HepG2 (cell line): ENCODE results near the gene MACROD2. TPM values are rescaled to one million over a fixed set of nuclear protein-coding genes. Genes with fewer than 3 reads are reported as not detected.

Source experiments
- ATAC-seq: fragments of 200-7000 bp; cut with Tn5 transposase; 3 replicates; pipeline ENCODE4 v1.9.1; 2020; ENCODE audit warnings: mild to moderate bottlenecking, moderate library complexity
- BruUV-seq: library from RNA; stranded (reverse); fragments of 400-500 nt; replicated peaks from 2 replicates; lab custom pipeline; 2021; lab: Mats Ljungman, UMichigan
- CTCF ChIA-PET: fragments of 300-600 bp; formaldehyde crosslinking; extraction: SDS; loops from one replicate; lab custom pipeline; 2021; ENCODE audit warnings: low total read pairs, inconsistent platforms, low intra/inter-chr PET ratio; lab: Yijun Ruan, JAX
- POLR2A ChIA-PET: fragments of 350-600 bp; sonication (Branson Sonifier 250); formaldehyde crosslinking; loops from one replicate; lab custom pipeline; 2020; ENCODE audit warnings: antibody characterized with exemption, inconsistent platforms; lab: Yijun Ruan, JAX
- DNase-seq: peaks from one replicate; pipeline ENCODE4 v3.0.0-alpha.2; 2015; ENCODE audit warnings: low spot score
- FAIRE-seq: peaks from 3 replicates; lab custom pipeline; 2011; peaks lifted over from hg19 to GRCh38; lab: Jason Lieb, UNC
- H2AFZ ChIP-seq: one replicate; pipeline ENCODE4 v1.6.1; 2011; ENCODE audit warnings: low read length, inconsistent platforms
- H3K27ac ChIP-seq: fragments of 300-600 bp; 3 replicates; pipeline ENCODE4 v1.8.0; 2011; ENCODE audit warnings: mixed run types, mild to moderate bottlenecking, mixed read lengths, low read length, inconsistent platforms; ENCODE audit not compliant: insufficient read depth; ENCODE audit errors: extremely low read length
- H3K27me3 ChIP-seq, 2 experiments: fragments of 200-600 bp in 1 of 2; 2 replicates in 1 of 2; 3 replicates in 1 of 2; pipeline versions ENCODE4 v1.6.0 to v1.8.0; 2011; ENCODE audit warnings: low read length in 2 of 2, mild to moderate bottlenecking in 2 of 2, moderate library complexity in 2 of 2, inconsistent platforms in 1 of 2; ENCODE audit not compliant: insufficient read depth in 2 of 2, control insufficient read depth in 1 of 2
- H3K36me3 ChIP-seq, 2 experiments: fragments of 200-600 bp in 1 of 2; replicated peaks in 1 of 2; 2 replicates in 1 of 2; 3 replicates in 1 of 2; pipeline versions ENCODE4 v1.5.1 to v1.8.0; 2011; ENCODE audit warnings: low read length in 2 of 2, inconsistent platforms in 1 of 2; ENCODE audit not compliant: insufficient read depth in 2 of 2, control insufficient read depth in 1 of 2
- H3K4me1 ChIP-seq: 2 replicates; pipeline ENCODE4 v1.5.1; 2012; ENCODE audit warnings: low read length, inconsistent platforms; ENCODE audit not compliant: insufficient read depth
- H3K4me2 ChIP-seq: 2 replicates; pipeline ENCODE4 v1.6.0; 2011; ENCODE audit warnings: low read depth, low read length, inconsistent platforms
- H3K4me3 ChIP-seq, 3 experiments: fragments of 200-600 bp in 1 of 3; sonication (generic), shearing (Covaris generic) in 1 of 3; replicated peaks in 1 of 3; 2 replicates each; pipeline ENCODE4 v1.5.1; 2011 to 2016; ENCODE audit warnings: low read length in 3 of 3, inconsistent platforms in 2 of 3, low read depth in 2 of 3, mild to moderate bottlenecking in 2 of 3, control low read depth in 1 of 3, mixed read lengths in 1 of 3; ENCODE audit not compliant: insufficient read depth in 1 of 3
- H3K79me2 ChIP-seq: one replicate; pipeline ENCODE4 v1.6.1; 2011; ENCODE audit warnings: low read length, inconsistent platforms; ENCODE audit not compliant: insufficient read depth
- H3K9ac ChIP-seq: 2 replicates; pipeline ENCODE4 v1.6.0; 2011; ENCODE audit warnings: mild to moderate bottlenecking, low read depth, low read length, inconsistent platforms; ENCODE audit not compliant: insufficient read depth
- H3K9me3 ChIP-seq: 2 replicates; pipeline ENCODE4 v1.5.1; 2012; ENCODE audit warnings: mild to moderate bottlenecking, low read length
- H4K20me1 ChIP-seq: 2 replicates; pipeline ENCODE4 v1.6.0; 2011; ENCODE audit warnings: inconsistent platforms, mild to moderate bottlenecking, low read length, moderate library complexity; ENCODE audit not compliant: insufficient read depth
- HOXD1 ChIP-seq: sonication (generic); formaldehyde crosslinking; IDR thresholded peaks from 2 replicates; pipeline ENCODE4 v1.5.0; 2020; ENCODE audit warnings: missing genetic modification reagents
- NFKB2 ChIP-seq: sonication (generic); formaldehyde crosslinking; IDR thresholded peaks from 2 replicates; pipeline ENCODE4 v1.4.0; 2020; ENCODE audit warnings: missing genetic modification reagents, borderline replicate concordance
- NONO ChIP-seq, 2 experiments: fragments of 450-650 bp in 1 of 2; sonication (generic) in 1 of 2; formaldehyde crosslinking in 1 of 2; IDR thresholded peaks in 1 of 2; conservative IDR thresholded peaks in 1 of 2; 2 replicates each; pipeline versions ENCODE4 v1.6.1 to v1.8.0; 2017 to 2022; ENCODE audit warnings: mild to moderate bottlenecking in 1 of 2, missing genetic modification reagents in 1 of 2, moderate library complexity in 1 of 2
- SAP130 ChIP-seq: IDR thresholded peaks from 2 replicates; pipeline ENCODE4 v1.6.1; 2016; ENCODE audit warnings: low read depth
- TCF12 ChIP-seq, 2 experiments: fragments of 450-650 bp in 1 of 2; sonication (generic) in 1 of 2; formaldehyde crosslinking in 1 of 2; IDR thresholded peaks; 2 replicates each; pipeline versions ENCODE4 v1.6.1 to v1.8.0; 2017 to 2022; ENCODE audit warnings: antibody characterized with exemption in 1 of 2, mild to moderate bottlenecking in 1 of 2, missing genetic modification reagents in 1 of 2, moderate library complexity in 1 of 2
- ZEB1 ChIP-seq: IDR thresholded peaks from 2 replicates; pipeline ENCODE4 v1.6.1; 2012; ENCODE audit warnings: mild to moderate bottlenecking, low read depth, inconsistent platforms; ENCODE audit not compliant: insufficient replicate concordance
- ZNF34 ChIP-seq: sonication (generic); formaldehyde crosslinking; IDR thresholded peaks from 2 replicates; pipeline ENCODE4 v1.4.0; 2020; ENCODE audit warnings: mild to moderate bottlenecking, missing genetic modification reagents, borderline replicate concordance
- in situ Hi-C: cut with HindIII; loops from 2 replicates; pipeline ENCODE4 v1.10.0; 2017; ENCODE audit warnings: low pct_unique_long_range_greater_than_20kb; ENCODE audit not compliant: extremely low pct_ligation_motif_present
- intact Hi-C: fragments of 100-400 bp; cut with micrococcal nuclease; formaldehyde crosslinking; loops from one replicate; pipeline ENCODE4 v1.10.0; 2022; ENCODE audit not compliant: unreplicated experiment
- polyA plus RNA-seq, 8 experiments: library from polyadenylated mRNA; depleted of rRNA in 3 of 8; stranded (reverse) in 7 of 8; unstranded in 1 of 8; fragments of >200 nt; fragmentation: Illumina TruSeq in 4 of 8; extraction: Trizol in 4 of 8; gene quantifications; 2 replicates each; pipeline versions ENCODE4 v1.2.1 to v1.2.3, GENCODE V29; 2011 to 2016; ENCODE audit warnings: low read depth in 4 of 8, missing spikeins in 1 of 8, mixed read lengths in 1 of 8; ENCODE audit not compliant: insufficient read depth in 1 of 8
- total RNA-seq, 5 experiments: library from RNA; depleted of rRNA; stranded (reverse); fragments of >200 nt; fragmentation: Illumina TruSeq; extraction: Trizol; gene quantifications; 2 replicates each; pipeline ENCODE4 v1.2.3, GENCODE V29; 2016; ENCODE audit warnings: low read depth in 1 of 5
- TF ChIP-seq, protein P1 (sequence below): sonication (generic); formaldehyde crosslinking; IDR thresholded peaks from 2 replicates; pipeline ENCODE4 v1.5.1; 2020; ENCODE audit warnings: missing genetic modification reagents, mild to moderate bottlenecking, borderline replicate concordance
- TF ChIP-seq, protein P2 (sequence below): sonication (generic); formaldehyde crosslinking; IDR thresholded peaks from 2 replicates; pipeline ENCODE4 v1.4.0; 2020; ENCODE audit warnings: low read depth, mild to moderate bottlenecking, missing genetic modification reagents
- TF ChIP-seq, protein P3 (sequence below): sonication (generic); formaldehyde crosslinking; IDR thresholded peaks from 2 replicates; pipeline ENCODE4 v1.5.0; 2020; ENCODE audit warnings: mild to moderate bottlenecking, missing genetic modification reagents, moderate library complexity
- TF ChIP-seq, protein P4 (sequence below): IDR thresholded peaks from 2 replicates; pipeline ENCODE4 v1.6.1; 2016

MACROD2 gene
- total and polyA plus RNA-seq, 2 of the 13 experiments (the other 11 are each of a cell fraction or from before 2014, with no cell fraction given), result 0.13 to 0.51 TPM

DNA sequence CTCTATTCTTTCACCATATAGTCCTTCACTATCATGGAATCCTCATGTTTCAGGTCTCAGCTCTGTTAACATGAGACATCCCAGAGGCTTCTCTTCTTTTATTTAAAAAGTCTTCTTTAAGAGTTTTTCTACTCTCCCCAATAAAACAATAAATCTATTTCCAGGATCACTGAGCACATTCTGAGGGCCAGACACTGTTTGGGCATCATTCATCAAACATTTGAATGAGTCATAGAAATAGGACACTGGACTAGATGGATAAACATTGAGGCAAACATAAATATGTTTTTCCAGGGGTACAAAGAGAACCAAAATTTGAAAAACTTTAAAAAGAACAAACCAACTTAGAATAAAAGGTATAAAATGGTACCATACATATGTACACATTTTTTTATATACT, 2023.6 kb downstream of the MACROD2 start:
- no peak for ATAC-seq
- Histone ChIP-seq H3K36me3 (no peaks in the 10 kb centered on the region), H2AFZ (no peak overlapping the region), H3K4me1 (no peaks in the 10 kb centered on the region), H3K9ac (no peak overlapping the region), H3K4me3 (no peak overlapping the region), H3K9me3 (peaks cover 77% of the 10 kb centered on the region), H4K20me1 (no peaks in the 10 kb centered on the region), H3K4me2 (no peak overlapping the region), H3K27ac (no peak overlapping the region), H3K79me2 (no peaks in the 10 kb centered on the region), H3K27me3 (no peaks in the 10 kb centered on the region)
- in situ Hi-C loops (no loop called here), intact Hi-C loops (no loop called here)
- ChIA-PET POLR2A (no interaction called here), CTCF (no interaction called here)
- TF ChIP-seq NONO (IDR thresholded peaks at IDR 0.05) (no peak), NONO (CRISPR knock-in tag; conservative IDR thresholded peaks at IDR 0.05) (no peak), ZEB1 (no peak), HOXD1 (CRISPR knock-in tag) (no peak), NFKB2 (no peak), ZNF34 (no peak), SAP130 (CRISPR knock-in tag) (no peak), TCF12 (IDR thresholded peaks at IDR 0.05) (no peak), TCF12 (CRISPR knock-in tag; IDR thresholded peaks at IDR 0.05) (no peak)
- TF ChIP-seq, protein P1, sequence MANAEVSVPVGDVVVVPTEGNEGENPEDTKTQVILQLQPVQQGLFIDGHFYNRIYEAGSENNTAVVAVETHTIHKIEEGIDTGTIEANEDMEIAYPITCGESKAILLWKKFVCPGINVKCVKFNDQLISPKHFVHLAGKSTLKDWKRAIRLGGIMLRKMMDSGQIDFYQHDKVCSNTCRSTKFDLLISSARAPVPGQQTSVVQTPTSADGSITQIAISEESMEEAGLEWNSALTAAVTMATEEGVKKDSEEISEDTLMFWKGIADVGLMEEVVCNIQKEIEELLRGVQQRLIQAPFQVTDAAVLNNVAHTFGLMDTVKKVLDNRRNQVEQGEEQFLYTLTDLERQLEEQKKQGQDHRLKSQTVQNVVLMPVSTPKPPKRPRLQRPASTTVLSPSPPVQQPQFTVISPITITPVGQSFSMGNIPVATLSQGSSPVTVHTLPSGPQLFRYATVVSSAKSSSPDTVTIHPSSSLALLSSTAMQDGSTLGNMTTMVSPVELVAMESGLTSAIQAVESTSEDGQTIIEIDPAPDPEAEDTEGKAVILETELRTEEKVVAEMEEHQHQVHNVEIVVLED (CRISPR knock-in tag), result no peak
- TF ChIP-seq, protein P2, sequence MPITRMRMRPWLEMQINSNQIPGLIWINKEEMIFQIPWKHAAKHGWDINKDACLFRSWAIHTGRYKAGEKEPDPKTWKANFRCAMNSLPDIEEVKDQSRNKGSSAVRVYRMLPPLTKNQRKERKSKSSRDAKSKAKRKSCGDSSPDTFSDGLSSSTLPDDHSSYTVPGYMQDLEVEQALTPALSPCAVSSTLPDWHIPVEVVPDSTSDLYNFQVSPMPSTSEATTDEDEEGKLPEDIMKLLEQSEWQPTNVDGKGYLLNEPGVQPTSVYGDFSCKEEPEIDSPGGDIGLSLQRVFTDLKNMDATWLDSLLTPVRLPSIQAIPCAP (CRISPR knock-in tag), result no peak
- TF ChIP-seq, protein P3, sequence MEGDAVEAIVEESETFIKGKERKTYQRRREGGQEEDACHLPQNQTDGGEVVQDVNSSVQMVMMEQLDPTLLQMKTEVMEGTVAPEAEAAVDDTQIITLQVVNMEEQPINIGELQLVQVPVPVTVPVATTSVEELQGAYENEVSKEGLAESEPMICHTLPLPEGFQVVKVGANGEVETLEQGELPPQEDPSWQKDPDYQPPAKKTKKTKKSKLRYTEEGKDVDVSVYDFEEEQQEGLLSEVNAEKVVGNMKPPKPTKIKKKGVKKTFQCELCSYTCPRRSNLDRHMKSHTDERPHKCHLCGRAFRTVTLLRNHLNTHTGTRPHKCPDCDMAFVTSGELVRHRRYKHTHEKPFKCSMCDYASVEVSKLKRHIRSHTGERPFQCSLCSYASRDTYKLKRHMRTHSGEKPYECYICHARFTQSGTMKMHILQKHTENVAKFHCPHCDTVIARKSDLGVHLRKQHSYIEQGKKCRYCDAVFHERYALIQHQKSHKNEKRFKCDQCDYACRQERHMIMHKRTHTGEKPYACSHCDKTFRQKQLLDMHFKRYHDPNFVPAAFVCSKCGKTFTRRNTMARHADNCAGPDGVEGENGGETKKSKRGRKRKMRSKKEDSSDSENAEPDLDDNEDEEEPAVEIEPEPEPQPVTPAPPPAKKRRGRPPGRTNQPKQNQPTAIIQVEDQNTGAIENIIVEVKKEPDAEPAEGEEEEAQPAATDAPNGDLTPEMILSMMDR (CRISPR knock-in tag), result no peak
- TF ChIP-seq, protein P4, sequence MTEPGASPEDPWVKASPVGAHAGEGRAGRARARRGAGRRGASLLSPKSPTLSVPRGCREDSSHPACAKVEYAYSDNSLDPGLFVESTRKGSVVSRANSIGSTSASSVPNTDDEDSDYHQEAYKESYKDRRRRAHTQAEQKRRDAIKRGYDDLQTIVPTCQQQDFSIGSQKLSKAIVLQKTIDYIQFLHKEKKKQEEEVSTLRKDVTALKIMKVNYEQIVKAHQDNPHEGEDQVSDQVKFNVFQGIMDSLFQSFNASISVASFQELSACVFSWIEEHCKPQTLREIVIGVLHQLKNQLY (CRISPR knock-in tag), result no peak
- no TSS peak for BruUV-seq
- no peak for FAIRE-seq
- no peak for DNase-seq
